GM18870 (cell line): ENCODE data around the gene SP7.
"Not testable (repeated sequence)": the region's sequence is repeated elsewhere in the genome, so short reads cannot be mapped to it uniquely, and the experiment has no call there.

Experiments
- ATAC-seq: cut with Tn5 transposase; IDR thresholded peaks from one replicate; pipeline ENCODE4 v1.9.1; 2021; ENCODE audit warnings: moderate library complexity; ENCODE audit not compliant: unreplicated experiment

SP7 gene

GRCh38 chr12:53336181-53336681, at the start of gene SP7:
TSS of gene SP7 (minus strand) at chr12:53336354. CDS start at chr12:53335646, 708 bp downstream.
- no peak for ATAC-seq

GRCh38 chr12:53383258-53383657, 47.1 kb upstream of the SP7 start:
- ATAC-seq = no peak

- no peak for ATAC-seq
These were observed 45.8 kb upstream of the SP7 start for GRCh38 chr12:53381731-53382630.

GRCh38 chr12:53380794-53381730, 44.9 kb upstream of the SP7 start:
- no peak for ATAC-seq

- ATAC-seq = no peak
These were observed 44.1 kb upstream of the SP7 start, which contains the start of gene SP1 for GRCh38 chr12:53380104-53380793. TSS of gene SP1 (plus strand) at chr12:53380176. CDS start at chr12:53380292, 116 bp downstream.

GRCh38 chr12:53379389-53380103, 43.4 kb upstream of the SP7 start:
- ATAC-seq = peak; percentile 85

- peak; percentile 0 for ATAC-seq
These were observed 42.7 kb upstream of the SP7 start for GRCh38 chr12:53378724-53379388.

- ATAC-seq = no peak
These were observed 42.1 kb upstream of the SP7 start for GRCh38 chr12:53378222-53378621.

- no peak for ATAC-seq
These were observed 40.6 kb upstream of the SP7 start for GRCh38 chr12:53376747-53377146.

- ATAC-seq = not testable (repeated sequence)
These were observed 38.1 kb upstream of the SP7 start for GRCh38 chr12:53374277-53374676.

- not testable (repeated sequence) for ATAC-seq
These were observed 37.5 kb upstream of the SP7 start for GRCh38 chr12:53373554-53374133.

- no peak for ATAC-seq
These were observed 29.2 kb upstream of the SP7 start for GRCh38 chr12:53365245-53365904.

- not testable (repeated sequence) for ATAC-seq
These were observed 25.5 kb upstream of the SP7 start for GRCh38 chr12:53361638-53362037.

GRCh38 chr12:53358836-53359419, 22.8 kb upstream of the SP7 start:
- no peak for ATAC-seq

GRCh38 chr12:53355121-53355520, 19.0 kb upstream of the SP7 start:
- ATAC-seq = no peak

GRCh38 chr12:53353257-53353655, 17.1 kb upstream of the SP7 start:
- no peak for ATAC-seq

GRCh38 chr12:53352331-53353256, 16.4 kb upstream of the SP7 start:
- peak; percentile 61 for ATAC-seq
